Adipose tissue (tissue), 3 donors: ENCODE measurements around the gene RNASEH1. TPM values are rescaled to one million over a fixed set of nuclear protein-coding genes. Genes with fewer than 3 reads are reported as not detected.
"Not testable (repeated sequence)": the region's sequence is repeated elsewhere in the genome, so short reads cannot be mapped to it uniquely, and the experiment has no call there.

Experiments
- H3K27ac ChIP-seq: one replicate; pipeline ENCODE4 v1.5.1; 2013; ENCODE audit warnings: low read depth, low read length
- WGBS, 3 donors: extraction: QIAGEN DNeasy Blood & Tissue Kit; methylation state at CpG; one replicate each; pipeline ENCODE4 v1.1.7; 2013; 5-methylcytosine and 5-hydroxymethylcytosine counted together
- polyA plus RNA-seq, 3 donors: library from polyadenylated mRNA; stranded (reverse); fragments of 200-250 nt; gene quantifications; one replicate each; pipeline ENCODE4 v1.2.3, GENCODE V29; 2013
- donor health status: healthy with polysubstance abuse.
- donor health status: Bipolar disorder and iron deficiency.
- donor health status: healthy.

RNASEH1 gene
- polyA plus RNA-seq, 3 donors, result 8.2 to 19.1 (median 16.7) TPM

DNA sequence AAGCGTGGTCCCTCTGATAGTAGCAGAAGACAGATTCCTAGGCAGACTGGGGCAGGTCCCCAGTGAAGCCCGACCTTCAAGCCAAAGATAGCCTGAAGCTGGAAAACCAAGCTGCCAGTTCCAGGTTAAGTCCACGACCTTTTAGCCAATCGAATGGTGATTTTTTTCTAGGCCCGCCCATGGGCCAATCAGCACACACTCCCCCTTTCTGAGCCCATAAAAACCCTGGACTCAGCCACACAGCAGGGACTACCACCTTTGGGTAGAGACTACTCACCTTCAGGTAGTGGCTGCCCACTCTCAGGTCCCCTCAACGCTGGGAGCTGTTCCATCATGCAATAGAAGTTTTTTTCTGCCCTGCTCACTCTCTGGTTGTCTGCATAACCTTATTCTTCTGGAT, 24.3 kb downstream of the RNASEH1 start:
- no peak overlapping the region for H3K27ac ChIP-seq
- 77 to 95% (median 90%) methylated on average over 6 of the region's 6 CpGs for WGBS, 3 donors

GRCh38 chr2:3532941-3533340, 25.2 kb downstream of the RNASEH1 start:
- H3K27ac ChIP-seq, result no peak overlapping the region
- 72 to 89% (median 89%) methylated on average over 11 to 12 of the region's 12 CpGs for WGBS, 3 donors

- WGBS, 3 donors, result 97 to 99% (median 97%) methylated on average over 24 of the region's 24 CpGs
- H3K27ac ChIP-seq, result no peak overlapping the region
Measured at GRCh38 chr2:3529316-3530025, 28.7 kb downstream of the RNASEH1 start.

- 88 to 94% (median 89%) methylated on average over 40 of the region's 40 CpGs for WGBS, 3 donors
- no peak overlapping the region for H3K27ac ChIP-seq
Measured at GRCh38 chr2:3527886-3528785, 30.0 kb downstream of the RNASEH1 start.

DNA sequence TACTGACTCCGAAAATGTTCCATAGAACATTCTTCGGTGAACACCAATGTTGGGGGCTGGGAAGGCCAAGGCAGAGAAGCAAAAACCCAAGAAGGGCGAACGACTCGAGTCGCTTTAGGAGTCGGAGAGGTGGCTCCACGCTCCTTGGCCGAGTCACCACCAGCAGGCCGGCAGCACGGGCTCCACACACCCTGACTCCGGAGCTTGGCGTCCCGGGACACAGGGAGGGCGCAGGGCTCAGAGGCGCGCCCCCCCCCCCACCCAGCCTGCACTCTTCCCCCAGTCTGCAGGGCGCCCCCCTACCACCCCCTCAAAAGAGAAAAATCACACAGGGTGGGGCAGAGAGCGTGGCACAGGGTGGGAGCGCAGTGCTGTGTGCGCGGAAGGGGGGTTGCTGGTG, 31.3 kb downstream of the RNASEH1 start:
- 91 to 93% (median 93%) methylated on average over 17 to 22 of the region's 22 CpGs for WGBS, 3 donors
- no peak overlapping the region for H3K27ac ChIP-seq

DNA sequence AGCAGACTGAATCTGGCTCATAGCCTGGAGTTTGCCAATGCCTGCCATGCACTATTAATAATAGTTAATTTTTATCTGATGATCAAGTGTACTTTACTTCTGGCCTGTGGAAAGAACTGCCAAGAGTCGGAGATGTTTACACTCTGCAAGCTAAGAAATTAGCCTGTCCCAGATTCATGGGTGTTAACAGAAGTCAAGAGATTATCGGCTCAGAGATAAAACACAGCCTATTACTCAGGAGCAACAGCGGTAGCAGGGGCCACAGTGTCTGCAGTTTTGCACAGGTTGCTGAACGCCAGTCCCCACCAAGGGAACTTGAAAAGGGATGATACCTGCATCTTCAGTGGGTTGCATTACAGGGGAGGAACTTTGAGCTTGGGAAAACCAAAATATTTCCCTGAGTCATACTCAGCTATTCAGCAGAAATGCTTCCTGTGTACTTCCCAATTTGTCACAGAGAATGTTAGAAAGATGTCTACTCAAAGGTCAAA, 34.5 kb downstream of the RNASEH1 start:
- H3K27ac ChIP-seq, result no peak overlapping the region
- 8 to 49% (median 48%) methylated on average over 4 of the region's 4 CpGs for WGBS, 3 donors

DNA sequence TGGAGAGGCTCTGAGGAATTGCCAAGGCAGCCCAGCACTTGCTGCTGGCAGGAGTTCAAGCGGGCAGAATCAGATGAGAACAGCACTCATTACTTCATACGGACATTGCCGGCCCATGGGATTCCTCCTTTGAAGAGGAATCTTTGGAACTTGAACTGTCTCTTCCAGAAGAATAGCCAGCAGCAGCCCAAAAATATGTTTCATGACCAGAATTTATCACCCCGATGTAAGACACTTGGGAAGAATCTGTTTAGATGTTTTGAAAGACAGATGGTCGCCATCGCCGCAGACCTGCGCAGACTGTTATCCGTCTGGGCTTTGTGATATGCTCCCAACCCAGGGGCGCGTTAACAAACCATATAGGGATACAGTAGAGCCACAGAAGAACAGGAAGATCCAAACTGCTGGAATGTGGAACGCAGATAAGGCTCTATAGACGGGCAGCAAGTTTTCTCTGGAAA, 35.1 kb downstream of the RNASEH1 start:
- WGBS, 3 donors, result 54 to 60% (median 55%) methylated on average over 13 of the region's 13 CpGs

GRCh38 chr2:3520591-3520990, 37.5 kb downstream of the RNASEH1 start:
- H3K27ac ChIP-seq, result no peak overlapping the region
- whole genome bisulfite sequencing, 3 donors, result 93 to 96% (median 94%) methylated on average over 6 of the region's 6 CpGs

More for the DNA sequence above, 35.1 kb downstream of the RNASEH1 start:
- no peak overlapping the region for H3K27ac ChIP-seq

DNA sequence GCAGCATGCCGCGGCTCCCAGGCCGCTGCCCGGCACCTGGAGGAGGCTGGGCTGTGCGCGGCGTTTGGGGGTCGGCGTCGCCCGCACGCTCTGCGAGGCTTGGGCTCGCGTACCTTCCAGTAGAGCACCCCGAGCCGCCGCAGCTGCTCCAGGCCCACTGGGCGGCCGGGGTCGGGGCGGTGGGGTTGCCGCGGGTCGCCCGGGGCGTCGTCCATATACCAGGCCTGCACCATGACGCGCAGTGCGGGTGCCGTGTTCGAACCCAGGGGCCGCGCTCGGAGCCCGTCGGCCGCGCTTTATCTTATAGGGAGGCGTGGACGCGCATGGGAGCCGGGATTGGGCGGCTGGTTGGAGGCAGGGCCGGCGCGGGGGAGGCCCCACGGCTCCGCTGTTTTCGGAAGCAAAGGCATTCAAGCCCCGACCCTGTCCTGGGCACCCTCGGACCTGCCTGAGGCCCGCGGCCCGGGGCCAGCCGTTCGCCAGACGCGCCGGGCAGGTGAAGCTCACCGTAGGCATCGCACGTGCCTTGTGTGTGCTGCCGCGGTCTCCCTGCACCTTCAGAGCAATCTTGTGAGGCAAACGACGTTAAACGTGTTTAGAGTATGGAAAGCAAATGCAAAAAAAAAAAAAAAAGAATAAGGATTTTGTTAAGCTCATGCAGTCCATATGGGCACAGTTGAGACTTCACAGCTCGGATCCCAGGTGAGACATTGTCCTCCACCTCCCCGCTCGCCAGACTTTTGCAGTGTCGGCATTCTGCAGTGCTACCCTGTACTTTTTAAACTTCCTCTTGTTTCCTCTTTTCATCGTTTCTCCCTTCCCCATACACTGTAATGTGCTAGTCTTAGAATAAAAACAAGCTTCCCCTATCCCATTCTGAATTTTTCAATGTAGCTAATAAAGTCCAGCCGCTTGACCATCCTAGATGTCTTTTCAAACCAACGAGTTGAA, 38.6 kb downstream of the RNASEH1 start, which contains the start of gene ADI1:
Gene ADI1 (minus strand): TSS at position 277 of the 951 bp plus-strand sequence. CDS start 44 bp downstream, at position 233.
- H3K27ac ChIP-seq, result peak within 1 kb of the TSS; percentile 44
- 1 to 4% (median 2%) methylated on average over 72 to 76 of the region's 76 CpGs for WGBS, 3 donors

DNA sequence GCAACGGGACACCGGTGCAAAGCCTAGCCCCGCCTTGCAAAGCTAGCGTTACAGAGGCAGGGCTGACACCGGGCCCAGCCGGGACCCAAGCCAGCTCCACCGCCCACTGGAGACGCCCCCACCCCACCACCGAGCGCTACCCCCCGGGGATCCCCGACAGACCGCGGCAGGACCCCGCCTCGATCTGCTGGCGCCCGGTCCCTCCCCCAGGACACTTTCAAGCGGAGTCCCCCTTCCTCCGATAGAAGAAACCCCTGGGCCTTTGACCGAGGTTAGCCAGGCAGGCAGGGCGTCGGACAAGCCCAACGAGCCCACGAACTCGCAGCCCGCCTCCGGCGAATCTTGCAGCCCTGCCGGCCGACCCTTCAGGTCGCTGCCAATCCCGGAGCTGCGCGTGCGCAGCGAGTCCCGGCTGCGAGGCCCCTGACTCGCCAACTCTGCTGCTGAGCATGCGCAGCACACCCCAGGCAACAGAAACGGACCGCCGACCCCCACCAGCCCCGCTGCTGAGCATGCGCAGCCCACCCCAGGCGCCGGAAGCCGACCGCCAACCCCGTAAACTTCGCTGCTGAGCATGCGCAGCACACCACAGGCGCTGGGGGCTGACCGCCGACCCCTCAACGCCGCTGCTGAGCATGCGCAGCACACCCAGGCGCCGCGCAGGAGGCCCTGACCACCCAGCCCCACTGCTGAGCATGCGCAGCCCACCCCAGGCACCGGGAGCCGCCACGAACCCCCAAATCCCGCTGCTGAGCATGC, 39.5 kb downstream of the RNASEH1 start:
- WGBS, 3 donors, result 0 to 1% (median 0%) methylated on average over 67 of the region's 67 CpGs
- peak overlapping the region; percentile 44 for H3K27ac ChIP-seq

DNA sequence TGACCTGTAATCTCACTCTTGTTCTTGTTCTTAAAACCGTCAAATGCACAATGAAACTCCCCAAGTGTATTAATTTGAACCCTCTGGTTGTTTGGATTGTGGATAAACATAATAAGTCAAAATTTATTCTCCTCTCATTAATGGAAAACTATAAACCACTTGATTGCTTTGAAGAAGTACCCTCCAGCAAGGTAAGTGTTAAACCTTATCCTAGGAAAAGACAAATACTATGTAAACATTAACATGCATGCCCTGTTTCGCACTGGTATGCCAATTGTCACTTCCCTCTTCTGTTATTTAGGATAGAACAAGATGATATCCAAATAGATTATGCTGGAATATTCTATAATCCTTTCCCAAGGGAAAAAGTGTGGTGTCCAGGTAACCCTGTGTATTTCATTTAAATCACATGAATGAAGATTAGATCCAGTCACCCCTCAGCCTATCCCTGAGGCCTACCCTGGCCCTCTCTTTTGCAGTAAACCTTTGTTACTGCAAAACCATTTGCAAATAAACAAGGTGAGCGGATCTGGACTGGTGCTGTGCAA, 40.1 kb downstream of the RNASEH1 start:
- WGBS, 3 donors, result 24 to 31% (median 30%) methylated on average over 3 of the region's 3 CpGs
- no peak overlapping the region for H3K27ac ChIP-seq

GRCh38 chr2:3516831-3517230, 41.3 kb downstream of the RNASEH1 start:
- 96 to 97% (median 97%) methylated on average over 3 of the region's 3 CpGs for WGBS, 3 donors
- no peak overlapping the region for H3K27ac ChIP-seq

DNA sequence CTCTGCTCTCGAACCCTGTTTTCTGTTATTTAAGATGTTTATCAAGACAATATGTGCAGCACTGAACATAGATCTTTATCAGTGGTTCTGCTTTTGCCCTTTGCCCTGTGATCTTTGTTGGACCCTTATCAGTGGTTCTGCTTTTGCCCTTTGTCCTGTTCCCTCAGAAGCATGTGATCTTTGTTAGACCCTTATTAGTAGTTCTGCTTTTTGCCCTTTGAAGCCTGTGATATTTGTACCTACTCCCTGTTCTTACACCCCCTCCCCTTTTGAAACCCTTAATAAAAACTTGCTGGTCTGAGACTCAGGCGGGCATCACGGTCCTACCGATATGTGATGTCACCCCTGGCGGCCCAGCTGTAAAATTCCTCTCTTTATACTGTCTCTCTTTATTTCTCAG, 42.7 kb downstream of the RNASEH1 start:
- 83 to 97% (median 97%) methylated on average over 3 to 5 of the region's 5 CpGs for WGBS, 3 donors
- H3K27ac ChIP-seq, result not testable (repeated sequence)

GRCh38 chr2:3513026-3513810, 44.9 kb downstream of the RNASEH1 start:
- no peak overlapping the region for H3K27ac ChIP-seq
- WGBS, 3 donors, result 83 to 99% (median 97%) methylated on average over 3 of the region's 3 CpGs

DNA sequence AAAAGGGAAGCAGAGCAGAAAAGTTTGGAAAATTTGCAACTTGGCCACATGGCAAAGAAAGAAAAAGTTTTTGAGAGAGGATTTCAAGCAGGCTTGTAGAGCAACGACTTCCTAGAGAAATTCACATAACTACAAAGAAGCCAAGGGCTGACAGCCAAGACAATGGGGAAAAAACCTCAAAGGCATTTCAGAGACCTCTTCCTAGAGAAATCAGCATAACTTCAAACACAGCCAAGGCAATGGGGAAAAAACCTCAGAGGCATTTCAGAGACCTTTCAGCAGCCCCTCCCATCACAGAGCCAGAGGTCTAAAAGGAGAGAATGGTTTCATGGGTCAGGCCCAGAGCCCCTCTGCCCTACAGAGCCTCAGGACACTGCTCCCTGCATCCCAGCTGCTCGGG, 46.0 kb downstream of the RNASEH1 start:
- WGBS, 3 donors, result 62 to 83% (median 77%) methylated on average over 2 of the region's 2 CpGs
- H3K27ac ChIP-seq, result no peak overlapping the region

GRCh38 chr2:3505771-3506170, 52.4 kb downstream of the RNASEH1 start:
- 33 to 84% (median 74%) methylated on average over 4 of the region's 4 CpGs for WGBS, 3 donors
- H3K27ac ChIP-seq, result no peak overlapping the region
